Endometrial microvascular endothelial cells (primary cell): ENCODE data around the gene DNALI1. TPM values are rescaled to one million over a fixed set of nuclear protein-coding genes. Genes with fewer than 3 reads are reported as not detected.

Source experiments
- in situ Hi-C: cut with HindIII; loops from 2 replicates; pipeline ENCODE4 v1.10.0; 2017; ENCODE audit warnings: low sequenced_read_pairs, low pct_unique_long_range_greater_than_20kb; ENCODE audit errors: inconsistent ontology term
- total RNA-seq: library from RNA; depleted of rRNA; stranded (reverse); fragments of >200 nt; gene quantifications from one replicate; pipeline ENCODE4 v1.2.3, GENCODE V29; 2015; ENCODE audit errors: inconsistent ontology term

DNALI1 gene
- total RNA-seq, 1 donor from 2014 or later = 0.84 TPM

- in situ Hi-C loops = loop anchor here (5.0 kb wide), 1 partner anchor 97 kb away; the partner anchor contains the start of gene CDCA8
Measured at GRCh38 chr1:37595440-37596181, 38.9 kb downstream of the DNALI1 start, which contains the start of gene GNL2. Gene GNL2 (minus strand): TSS chr1:37595937. CDS start chr1:37595822, 115 bp downstream.

GRCh38 chr1:37596182-37596667 lies 39.5 kb downstream of the DNALI1 start:
- in situ Hi-C loops = loop anchor here (5.0 kb wide), 1 partner anchor 96 kb away; the partner anchor contains the start of gene CDCA8

- in situ Hi-C loops = loop anchor here (5.0 kb wide), 1 partner anchor 92 kb away; the partner anchor contains the start of gene CDCA8
Measured at GRCh38 chr1:37599940-37600339, 43.2 kb downstream of the DNALI1 start.

- in situ Hi-C loops = no loop called here
Measured at GRCh38 chr1:37601441-37601840, 44.7 kb downstream of the DNALI1 start.

- in situ Hi-C loops = no loop called here
Measured at GRCh38 chr1:37602750-37603694, 46.3 kb downstream of the DNALI1 start.

GRCh38 chr1:37605061-37605650 lies 48.4 kb downstream of the DNALI1 start:
- in situ Hi-C loops = no loop called here

GRCh38 chr1:37605806-37606474 lies 49.2 kb downstream of the DNALI1 start:
- in situ Hi-C loops = no loop called here

- in situ Hi-C loops = no loop called here
Measured at GRCh38 chr1:37606481-37607263, 49.9 kb downstream of the DNALI1 start.

GRCh38 chr1:37609002-37609401 lies 52.3 kb downstream of the DNALI1 start:
- in situ Hi-C loops = no loop called here

GRCh38 chr1:37609994-37610393 lies 53.3 kb downstream of the DNALI1 start:
- in situ Hi-C loops = no loop called here

GRCh38 chr1:37612186-37612585 lies 55.4 kb downstream of the DNALI1 start:
- in situ Hi-C loops = no loop called here

- in situ Hi-C loops = no loop called here
Measured at GRCh38 chr1:37614105-37614504, 57.4 kb downstream of the DNALI1 start.

- in situ Hi-C loops = no loop called here
Measured at GRCh38 chr1:37616330-37616729, 59.6 kb downstream of the DNALI1 start.

Other genes starting within 250 kb of the DNALI1 start
- 6.5 TPM for gene ZC3H12A, start 82.4 kb upstream of the DNALI1 start, total RNA-seq
- gene MEAF6, start 42.2 kb upstream of the DNALI1 start, total RNA-seq = 80.2 TPM
- 8.3 TPM for gene SNIP1, start 2.6 kb upstream of the DNALI1 start, total RNA-seq
- 48.4 TPM for gene GNL2, start 39.0 kb downstream of the DNALI1 start, total RNA-seq
- gene RSPO1, start 78.0 kb downstream of the DNALI1 start, total RNA-seq = not detected
- 47.8 TPM for gene CDCA8, start 135.6 kb downstream of the DNALI1 start, total RNA-seq
- not detected for gene EPHA10, start 208.2 kb downstream of the DNALI1 start, total RNA-seq
- not detected for gene MANEAL, start 236.9 kb downstream of the DNALI1 start, total RNA-seq